Endothelial cell (in vitro differentiated cells): ENCODE data around the gene FKBP11. TPM values are rescaled to one million over a fixed set of nuclear protein-coding genes. Genes with fewer than 3 reads are reported as not detected.

Experiments used
- DNase-seq: peaks from one replicate; pipeline ENCODE4 v3.0.0; 2021; ENCODE audit warnings: low spot score
- H3K27ac Mint-ChIP-seq: one replicate; pipeline ENCODE4 v1.8.0; 2021; ENCODE audit warnings: mixed read lengths, inconsistent platforms; ENCODE audit not compliant: unreplicated experiment
- H3K27me3 Mint-ChIP-seq: one replicate; pipeline ENCODE4 v1.8.0; 2021; ENCODE audit warnings: mild to moderate bottlenecking, moderate library complexity, mixed read lengths, inconsistent platforms; ENCODE audit not compliant: unreplicated experiment
- H3K36me3 Mint-ChIP-seq: one replicate; pipeline ENCODE4 v1.8.0; 2021; ENCODE audit warnings: mild to moderate bottlenecking, low read depth, mixed read lengths, inconsistent platforms; ENCODE audit not compliant: unreplicated experiment
- H3K4me1 Mint-ChIP-seq: one replicate; pipeline ENCODE4 v1.8.0; 2021; ENCODE audit warnings: mild to moderate bottlenecking, mixed read lengths, inconsistent platforms; ENCODE audit not compliant: unreplicated experiment
- H3K4me3 Mint-ChIP-seq: one replicate; pipeline ENCODE4 v1.8.0; 2021; ENCODE audit warnings: mild to moderate bottlenecking, mixed read lengths, inconsistent platforms; ENCODE audit not compliant: unreplicated experiment
- H3K9me3 Mint-ChIP-seq: one replicate; pipeline ENCODE4 v1.8.0; 2021; ENCODE audit warnings: mixed read lengths, inconsistent platforms; ENCODE audit not compliant: unreplicated experiment
- long read RNA-seq: library from polyadenylated mRNA; unstranded; transcript quantifications from one replicate; pipeline ENCODE4 v2.0.0, GENCODE V29; 2020; ENCODE audit not compliant: unreplicated experiment
- total RNA-seq: library from RNA; stranded (reverse); fragmentation: NEBNext Ultra II Directional; extraction: Animal tissue kit (Norgen Biotek cat#: 25700); gene quantifications from one replicate; pipeline ENCODE4 v1.2.1, GENCODE V29; 2021; ENCODE audit not compliant: unreplicated experiment
- TF ChIP-seq, protein P1 (sequence below): fragments of 200-600 bp; sonication (generic); IDR thresholded peaks from one replicate; pipeline ENCODE4 v1.5.0; 2021; ENCODE audit warnings: antibody characterized with exemption; ENCODE audit not compliant: unreplicated experiment

FKBP11 gene
- total RNA-seq, result 16.0 TPM
- long read RNA-seq, partial matches to known transcripts, result 0 of 1 reads
- long read RNA-seq, other reads (novel, unspliced or antisense), result 0 of 1 reads

DNA sequence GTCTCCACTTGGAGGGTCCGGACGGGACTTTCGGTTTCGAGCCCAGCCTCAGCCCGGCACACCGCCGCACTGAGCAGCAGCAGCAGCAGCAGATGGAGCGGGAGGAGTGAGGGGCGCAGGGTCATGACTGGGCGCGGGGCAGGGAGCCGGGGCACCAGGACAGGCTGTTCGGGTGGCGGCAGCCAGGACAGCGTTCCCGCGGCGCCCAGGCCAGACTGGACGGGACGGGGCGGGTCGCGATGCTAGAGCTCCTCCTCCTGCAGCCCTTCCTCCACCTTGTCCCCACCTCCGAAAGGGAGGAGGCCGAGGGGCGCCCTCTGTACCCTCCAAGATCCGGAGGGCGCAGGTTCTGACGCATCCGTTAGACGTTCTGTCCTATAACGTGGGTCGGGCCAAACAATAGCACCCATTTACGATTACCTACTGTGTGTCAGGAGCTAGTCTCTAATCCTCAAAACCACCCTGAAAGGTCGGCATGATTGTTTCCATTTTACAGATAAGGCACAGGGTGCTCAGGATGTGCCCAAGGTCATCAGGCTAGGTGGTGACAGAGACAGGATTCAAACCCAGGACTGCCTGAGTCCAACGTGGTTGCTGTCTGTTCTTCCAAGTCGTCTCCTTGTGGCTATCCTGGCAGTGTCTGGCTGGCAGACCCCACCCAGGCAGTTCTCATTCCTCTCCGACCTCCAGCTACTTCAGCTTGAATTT, at the start of gene FKBP11:
Gene FKBP11 (minus strand): TSS at position 189 of the 708 bp plus-strand sequence. CDS start 64 bp downstream, at position 125.
- peaks cover 7% of the 10 kb centered on the region for H3K27me3 Mint-ChIP-seq

DNA sequence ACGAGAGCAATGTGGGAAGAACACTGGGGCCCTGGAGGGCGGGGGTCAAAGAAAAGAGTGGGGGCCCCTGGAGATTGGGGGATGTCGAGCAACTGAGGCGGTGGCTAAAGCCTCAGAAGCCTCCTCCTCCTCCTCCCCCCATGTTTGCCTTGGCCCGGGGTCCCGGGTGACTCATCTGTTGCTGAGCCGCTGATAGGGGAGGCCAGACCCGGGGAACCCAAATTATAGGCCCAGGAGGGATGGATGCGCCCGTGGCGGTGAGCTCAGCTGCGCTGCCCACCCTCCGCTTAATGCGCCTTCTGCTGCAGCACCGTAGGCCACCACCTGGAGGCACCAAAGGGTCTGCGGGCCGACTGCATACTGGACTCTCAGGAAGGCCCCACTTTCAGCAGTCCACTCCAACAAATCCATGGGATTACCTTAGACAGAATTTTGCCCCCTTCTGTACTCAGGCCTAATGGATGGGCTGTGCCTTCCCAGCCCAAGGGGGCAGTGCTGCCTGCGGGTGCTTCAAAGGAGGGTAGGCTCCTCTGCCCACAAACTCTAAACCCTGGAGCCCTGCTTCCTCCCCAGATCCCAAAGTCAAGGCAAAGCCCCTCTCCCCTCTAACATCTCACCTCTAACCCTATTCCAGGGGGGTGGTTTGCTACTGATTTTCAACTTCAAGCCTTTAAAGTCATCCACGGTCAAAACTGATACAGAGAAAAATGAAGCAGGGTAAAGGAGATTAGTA, 48.8 kb upstream of the FKBP11 start:
- TF ChIP-seq, protein P1, sequence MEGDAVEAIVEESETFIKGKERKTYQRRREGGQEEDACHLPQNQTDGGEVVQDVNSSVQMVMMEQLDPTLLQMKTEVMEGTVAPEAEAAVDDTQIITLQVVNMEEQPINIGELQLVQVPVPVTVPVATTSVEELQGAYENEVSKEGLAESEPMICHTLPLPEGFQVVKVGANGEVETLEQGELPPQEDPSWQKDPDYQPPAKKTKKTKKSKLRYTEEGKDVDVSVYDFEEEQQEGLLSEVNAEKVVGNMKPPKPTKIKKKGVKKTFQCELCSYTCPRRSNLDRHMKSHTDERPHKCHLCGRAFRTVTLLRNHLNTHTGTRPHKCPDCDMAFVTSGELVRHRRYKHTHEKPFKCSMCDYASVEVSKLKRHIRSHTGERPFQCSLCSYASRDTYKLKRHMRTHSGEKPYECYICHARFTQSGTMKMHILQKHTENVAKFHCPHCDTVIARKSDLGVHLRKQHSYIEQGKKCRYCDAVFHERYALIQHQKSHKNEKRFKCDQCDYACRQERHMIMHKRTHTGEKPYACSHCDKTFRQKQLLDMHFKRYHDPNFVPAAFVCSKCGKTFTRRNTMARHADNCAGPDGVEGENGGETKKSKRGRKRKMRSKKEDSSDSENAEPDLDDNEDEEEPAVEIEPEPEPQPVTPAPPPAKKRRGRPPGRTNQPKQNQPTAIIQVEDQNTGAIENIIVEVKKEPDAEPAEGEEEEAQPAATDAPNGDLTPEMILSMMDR, result peak; percentile 72
- Mint-ChIP-seq H3K27ac (no peak overlapping the region), H3K4me3 (no peak overlapping the region), H3K4me1 (peaks cover 22% of the 10 kb centered on the region), H3K9me3 (no peaks in the 10 kb centered on the region), H3K36me3 (peaks cover 19% of the 10 kb centered on the region), H3K27me3 (peaks cover 56% of the 10 kb centered on the region)
- peak; percentile 86 for DNase-seq

More for the DNA sequence above, at the start of gene FKBP11:
- peak; percentile 39 for DNase-seq
- Mint-ChIP-seq H3K9me3 (no peaks in the 10 kb centered on the region), H3K27ac (no peak within 1 kb of the TSS), H3K4me1 (peaks cover 8% of the 10 kb centered on the region), H3K4me3 (peak within 1 kb of the TSS; percentile 89), H3K36me3 (peaks cover 38% of the 10 kb centered on the region)
- TF ChIP-seq, protein P1, result no peak

DNA sequence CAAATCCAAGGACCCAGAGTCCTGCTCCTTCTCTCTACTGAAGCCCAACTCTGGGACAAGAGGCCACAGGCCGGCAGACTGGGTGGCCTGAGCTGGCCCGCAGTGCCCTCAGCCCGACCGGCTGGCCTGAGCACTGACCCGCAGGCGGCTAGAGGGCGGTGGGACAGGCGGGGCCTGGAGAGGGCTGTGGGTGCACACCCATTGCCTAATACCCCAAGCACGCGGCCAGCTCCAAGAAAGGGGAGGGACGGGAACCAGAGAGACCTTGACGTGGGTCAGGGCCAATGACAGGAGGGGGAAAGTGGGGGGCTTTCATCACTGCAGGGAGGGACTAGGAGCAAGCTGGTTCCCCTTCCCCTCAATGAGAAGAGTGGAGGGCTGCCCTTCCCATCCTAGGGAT, 48.2 kb upstream of the FKBP11 start:
- no peaks in the 10 kb centered on the region for H3K9me3 Mint-ChIP-seq
- TF ChIP-seq, protein P1, result no peak
- no peak for DNase-seq
- peaks cover 19% of the 10 kb centered on the region for H3K36me3 Mint-ChIP-seq
- H3K4me1 Mint-ChIP-seq, result peaks cover 18% of the 10 kb centered on the region
- no peak overlapping the region for H3K4me3 Mint-ChIP-seq
- no peak overlapping the region for H3K27ac Mint-ChIP-seq
- H3K27me3 Mint-ChIP-seq, result peaks cover 56% of the 10 kb centered on the region

DNA sequence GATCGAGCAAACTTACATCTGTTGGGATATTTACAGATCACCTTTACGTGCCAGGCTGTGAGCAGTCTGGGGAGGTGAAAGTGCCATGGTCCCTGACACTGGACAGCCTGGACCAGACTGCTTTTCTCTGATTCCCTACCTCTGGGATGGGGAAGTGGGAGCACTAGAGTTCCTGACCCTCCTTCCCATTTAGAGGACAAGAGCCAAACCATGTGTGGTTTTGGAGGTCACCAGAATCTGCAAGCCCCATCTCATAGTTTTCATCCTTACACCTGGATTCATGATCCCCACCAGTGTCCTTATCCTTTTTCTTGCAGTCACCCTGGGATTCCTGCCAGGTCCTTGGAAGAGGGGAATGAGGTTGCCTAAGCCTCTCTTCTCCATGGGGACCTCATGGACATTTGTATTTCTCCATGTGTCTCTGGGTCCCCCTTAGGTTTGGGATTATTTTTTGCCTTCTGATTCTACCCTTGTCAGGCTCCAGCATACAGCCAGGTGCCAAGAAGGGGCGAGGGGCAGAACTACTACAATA, 47.7 kb upstream of the FKBP11 start:
- peaks cover 19% of the 10 kb centered on the region for H3K36me3 Mint-ChIP-seq
- peaks cover 56% of the 10 kb centered on the region for H3K27me3 Mint-ChIP-seq
- no peak overlapping the region for H3K27ac Mint-ChIP-seq
- H3K4me1 Mint-ChIP-seq, result peaks cover 18% of the 10 kb centered on the region
- H3K9me3 Mint-ChIP-seq, result no peaks in the 10 kb centered on the region
- no peak overlapping the region for H3K4me3 Mint-ChIP-seq
- TF ChIP-seq, protein P1, result no peak
- DNase-seq, result no peak
